Mesenchymal stem cell (in vitro differentiated cells and primary cell): ENCODE data around the gene RGPD3.

ENCODE experiments used
- DNase-seq: peaks from one replicate; pipeline ENCODE4 v3.0.0-alpha.2; 2013
- H2AFZ ChIP-seq: one replicate; pipeline ENCODE4 v1.6.1; 2013; ENCODE audit warnings: low read depth, mild to moderate bottlenecking, control low read depth, inconsistent platforms, low read length, moderate library complexity
- H2AK5ac ChIP-seq: 2 replicates; pipeline ENCODE4 v1.6.1; 2013; ENCODE audit warnings: low read length, moderate library complexity, mild to moderate bottlenecking, inconsistent platforms; ENCODE audit not compliant: severe bottlenecking
- H2BK120ac ChIP-seq: one replicate; pipeline ENCODE4 v1.6.1; 2013; ENCODE audit warnings: low read depth, mild to moderate bottlenecking, inconsistent platforms, low read length, moderate library complexity
- H2BK12ac ChIP-seq, 2 experiments: one replicate each; pipeline ENCODE4 v1.6.1; 2013; ENCODE audit warnings: inconsistent platforms in 2 of 2, low read length in 2 of 2, mild to moderate bottlenecking in 2 of 2, moderate library complexity in 2 of 2, control low read depth in 1 of 2
- H2BK15ac ChIP-seq: one replicate; pipeline ENCODE4 v1.6.1; 2013; ENCODE audit warnings: mild to moderate bottlenecking, low read depth, inconsistent platforms; ENCODE audit not compliant: poor library complexity, severe bottlenecking
- H2BK5ac ChIP-seq: 2 replicates; pipeline ENCODE4 v1.6.1; 2013; ENCODE audit warnings: low read depth, mild to moderate bottlenecking, low read length, control low read depth, inconsistent platforms; ENCODE audit not compliant: poor library complexity, severe bottlenecking
- H3K14ac ChIP-seq, 2 experiments: one replicate each; pipeline ENCODE4 v1.6.1; 2013; ENCODE audit warnings: inconsistent platforms in 2 of 2, low read length in 2 of 2, control low read depth in 1 of 2, mild to moderate bottlenecking in 1 of 2, moderate library complexity in 1 of 2
- H3K18ac ChIP-seq, 2 experiments: one replicate each; pipeline ENCODE4 v1.6.1; 2013; ENCODE audit warnings: inconsistent platforms in 2 of 2, low read length in 2 of 2, control low read depth in 1 of 2, low read depth in 1 of 2, mild to moderate bottlenecking in 1 of 2
- H3K23ac ChIP-seq, 2 experiments: one replicate each; pipeline ENCODE4 v1.6.1; 2013; ENCODE audit warnings: inconsistent platforms in 2 of 2, low read length in 2 of 2, mild to moderate bottlenecking in 2 of 2, moderate library complexity in 2 of 2, control low read depth in 1 of 2
- H3K27ac ChIP-seq: 2 replicates; pipeline ENCODE4 v1.5.1; 2013; ENCODE audit warnings: mild to moderate bottlenecking, moderate library complexity, low read length, control low read depth, inconsistent platforms; ENCODE audit not compliant: poor library complexity, severe bottlenecking
- H3K27me3 ChIP-seq, 2 experiments: 2 replicates each; pipeline versions ENCODE4 v1.6.1 to v1.7.0; 2013; ENCODE audit warnings: low read length in 2 of 2, mild to moderate bottlenecking in 2 of 2, moderate library complexity in 2 of 2, control low read depth in 1 of 2, inconsistent platforms in 1 of 2; ENCODE audit not compliant: control insufficient read depth in 1 of 2, insufficient read depth in 1 of 2
- H3K36me3 ChIP-seq, 2 experiments: 2 replicates each; pipeline versions ENCODE4 v1.6.1 to v1.7.0; 2013; ENCODE audit warnings: low read length in 2 of 2, control low read depth in 1 of 2, inconsistent platforms in 1 of 2, low read depth in 1 of 2, mild to moderate bottlenecking in 1 of 2; ENCODE audit not compliant: insufficient read depth in 2 of 2, control insufficient read depth in 1 of 2
- H3K4ac ChIP-seq, 2 experiments: one replicate each; pipeline ENCODE4 v1.6.1; 2013; ENCODE audit warnings: inconsistent platforms in 2 of 2, low read length in 2 of 2, mild to moderate bottlenecking in 2 of 2, moderate library complexity in 2 of 2, control low read depth in 1 of 2, low read depth in 1 of 2
- H3K4me1 ChIP-seq: 2 replicates; pipeline ENCODE4 v1.6.1; 2013; ENCODE audit warnings: low read depth, low read length, control low read depth; ENCODE audit not compliant: control insufficient read depth, insufficient read depth
- H3K4me2 ChIP-seq: 2 replicates; pipeline ENCODE4 v1.6.1; 2013; ENCODE audit warnings: low read length, mild to moderate bottlenecking, inconsistent platforms; ENCODE audit not compliant: poor library complexity, severe bottlenecking
- H3K4me3 ChIP-seq, 2 experiments: 2 replicates each; pipeline versions ENCODE4 v1.5.1 to v1.7.0; 2013; ENCODE audit warnings: low read length in 2 of 2, mild to moderate bottlenecking in 2 of 2, control low read depth in 1 of 2, low read depth in 1 of 2; ENCODE audit not compliant: insufficient read depth in 1 of 2
- H3K79me1 ChIP-seq: replicated peaks from 2 replicates; pipeline ENCODE4 v1.6.1; 2013; ENCODE audit warnings: mild to moderate bottlenecking, control low read depth, low read length, inconsistent platforms; ENCODE audit not compliant: poor library complexity, severe bottlenecking
- H3K9ac ChIP-seq: 2 replicates; pipeline ENCODE4 v1.7.0; 2013; ENCODE audit warnings: mild to moderate bottlenecking, low read length, moderate library complexity
- H3K9me3 ChIP-seq: 2 replicates; pipeline ENCODE4 v1.7.0; 2013; ENCODE audit warnings: mild to moderate bottlenecking, low read length; ENCODE audit not compliant: control insufficient read depth
- H4K8ac ChIP-seq: one replicate; pipeline ENCODE4 v1.6.1; 2013; ENCODE audit warnings: inconsistent platforms, mild to moderate bottlenecking, low read length, moderate library complexity
- H4K91ac ChIP-seq: one replicate; pipeline ENCODE4 v1.6.1; 2013; ENCODE audit warnings: mild to moderate bottlenecking, low read length, inconsistent platforms
- WGBS: methylation state at CpG from one replicate; pipeline ENCODE4 v1.1.7; 2013; ENCODE audit warnings: mixed read lengths; 5-methylcytosine and 5-hydroxymethylcytosine counted together

RGPD3 gene

GRCh38 chr2:106359512-106359911, 108.7 kb downstream of the RGPD3 start:
- Histone ChIP-seq H4K91ac (no peak overlapping the region), H3K4me2 (no peak overlapping the region), H3K4ac (no peak overlapping the region), H3K4me3 (no peak overlapping the region), H2AFZ (no peak overlapping the region), H3K36me3 (no peaks in the 10 kb centered on the region), H2BK5ac (no peak overlapping the region), H3K4me1 (no peaks in the 10 kb centered on the region), H2BK15ac (no peak overlapping the region), H3K18ac (no peak overlapping the region), H2BK120ac (no peak overlapping the region), H3K79me1 (no peaks in the 10 kb centered on the region), H4K8ac (no peak overlapping the region), H2BK12ac (no peak overlapping the region), H3K27ac (no peak overlapping the region), H3K23ac (no peak overlapping the region), H3K9me3 (no peaks in the 10 kb centered on the region), H2AK5ac (no peak overlapping the region), H3K14ac (no peak overlapping the region), H3K9ac (no peak overlapping the region), H3K27me3 (peaks cover 0 to 3% of the 10 kb centered on the region in 2 experiments)
- 94% methylated on average over 6 of the region's 7 CpGs for WGBS
- DNase-seq: no peak

GRCh38 chr2:106358521-106358920, 109.7 kb downstream of the RGPD3 start:
- 72% methylated on average over 6 of the region's 6 CpGs for WGBS
- H3K23ac ChIP-seq: no peak overlapping the region

GRCh38 chr2:106358081-106358480, 110.1 kb downstream of the RGPD3 start:
- H3K4me2 ChIP-seq: no peak overlapping the region
- no peaks in the 10 kb centered on the region for H3K4me1 ChIP-seq
- H3K18ac ChIP-seq: no peak overlapping the region
- H2BK120ac ChIP-seq: no peak overlapping the region
- no peak overlapping the region for H2BK12ac ChIP-seq
- H2AFZ ChIP-seq: no peak overlapping the region
- no peaks in the 10 kb centered on the region for H3K36me3 ChIP-seq
- no peak for DNase-seq
- no peak overlapping the region for H3K9ac ChIP-seq
- H3K14ac ChIP-seq: no peak overlapping the region
- no peaks in the 10 kb centered on the region for H3K9me3 ChIP-seq
- H4K8ac ChIP-seq: no peak overlapping the region
- no peak overlapping the region for H2AK5ac ChIP-seq
- H3K4me3 ChIP-seq: no peak overlapping the region
- no peaks in the 10 kb centered on the region for H3K79me1 ChIP-seq
- no peak overlapping the region for H2BK15ac ChIP-seq
- peaks cover 0 to 3% of the 10 kb centered on the region in 2 experiments for H3K27me3 ChIP-seq
- H3K27ac ChIP-seq: no peak overlapping the region
- no peak overlapping the region for H3K4ac ChIP-seq
- H4K91ac ChIP-seq: no peak overlapping the region
- no peak overlapping the region for H3K23ac ChIP-seq
- H2BK5ac ChIP-seq: no peak overlapping the region
- 93% methylated on average over 3 of the region's 5 CpGs for whole genome bisulfite sequencing

More at GRCh38 chr2:106358521-106358920, 109.7 kb downstream of the RGPD3 start:
- Histone ChIP-seq H2AFZ (no peak overlapping the region), H3K27ac (no peak overlapping the region), H3K4me3 (no peak overlapping the region), H3K36me3 (no peaks in the 10 kb centered on the region), H3K9ac (no peak overlapping the region), H4K8ac (no peak overlapping the region), H3K27me3 (peaks cover 0 to 3% of the 10 kb centered on the region in 2 experiments), H3K9me3 (no peaks in the 10 kb centered on the region), H2BK15ac (no peak overlapping the region), H3K14ac (no peak overlapping the region), H3K4me1 (no peaks in the 10 kb centered on the region), H3K79me1 (no peaks in the 10 kb centered on the region), H2BK12ac (no peak overlapping the region), H2BK5ac (no peak overlapping the region), H2AK5ac (no peak overlapping the region), H2BK120ac (no peak overlapping the region), H3K18ac (no peak overlapping the region), H3K4ac (no peak overlapping the region), H3K4me2 (no peak overlapping the region), H4K91ac (no peak overlapping the region)
- DNase-seq: no peak

GRCh38 chr2:106356291-106356690, 111.9 kb downstream of the RGPD3 start:
- H3K18ac ChIP-seq: no peak overlapping the region
- no peak overlapping the region for H2AFZ ChIP-seq
- no peak overlapping the region for H4K91ac ChIP-seq
- H3K23ac ChIP-seq: no peak overlapping the region
- no peak overlapping the region for H2BK5ac ChIP-seq
- H3K9ac ChIP-seq: no peak overlapping the region
- H3K4me1 ChIP-seq: no peaks in the 10 kb centered on the region
- no peak overlapping the region for H3K4me2 ChIP-seq
- no peak overlapping the region for H3K4ac ChIP-seq
- no peaks in the 10 kb centered on the region for H3K79me1 ChIP-seq
- peaks cover 0 to 3% of the 10 kb centered on the region in 2 experiments for H3K27me3 ChIP-seq
- no peak overlapping the region for H2AK5ac ChIP-seq
- H2BK120ac ChIP-seq: no peak overlapping the region
- H2BK15ac ChIP-seq: no peak overlapping the region
- no CpG with 5 or more reads among the region's 2 CpGs for WGBS
- no peak overlapping the region for H3K4me3 ChIP-seq
- no peaks in the 10 kb centered on the region for H3K36me3 ChIP-seq
- no peak for DNase-seq
- H4K8ac ChIP-seq: no peak overlapping the region
- no peak overlapping the region for H2BK12ac ChIP-seq
- H3K14ac ChIP-seq: no peak overlapping the region
- no peak overlapping the region for H3K27ac ChIP-seq
- H3K9me3 ChIP-seq: no peaks in the 10 kb centered on the region
